ENCODE results near the gene NR1D1. TPM values are rescaled to one million over a fixed set of nuclear protein-coding genes. Genes with fewer than 3 reads are reported as not detected.

Gene NR1D1
- total RNA-seq, 2 experiments from 2014 or later = 1.7 to 8.7 TPM

- Histone ChIP-seq H3K4me1 (ENCODE audit: insufficient read depth, low read length, poor library complexity, severe bottlenecking) (peaks cover 52% of the 10 kb centered on the region), H4K20me1 (ENCODE audit: insufficient read depth, low read length) (no peaks in the 10 kb centered on the region), H3K9me3 (ENCODE audit: low read length) (no peaks in the 10 kb centered on the region), H3K4me3 (ENCODE audit: low read depth, low read length, poor library complexity, severe bottlenecking) (peak overlapping the region; percentile 78), H3K79me2 (ENCODE audit: insufficient read depth, low read depth, low read length) (peaks cover 16% of the 10 kb centered on the region; the same call in 1 of the 2 replicates), H3K9me2 (ENCODE audit: insufficient read depth, low read length) (no peaks in the 10 kb centered on the region), H3K36me3 (ENCODE audit: insufficient read depth, low read length) (peaks cover 34% of the 10 kb centered on the region), H2AFZ (ENCODE audit: low read length) (peak overlapping the region; percentile 34; the same call in 1 of the 2 replicates), H3K4me2 (ENCODE audit: low read length) (peak overlapping the region; percentile 98), H3K27ac (ENCODE audit: low read depth, low read length, poor library complexity, severe bottlenecking) (peak overlapping the region; percentile 75)
- no TSS peak for BruUV-seq (replicated peaks)
- DNase-seq (ENCODE audit: low spot score) = peak; percentile 96
- POLR2A ChIA-PET = interaction anchor here (0.6 to 4.8 kb wide), 3 partner anchors 14 to 92 kb away, joined by 4 to 52 read pairs (median 5); no protein-coding TSS in a partner anchor
- intact Hi-C loops (cut with micrococcal nuclease; ENCODE audit: unreplicated experiment) = no loop called here
- CTCF ChIA-PET (ENCODE audit: unreplicated experiment) = interaction anchor here (0.8 kb wide), 1 partner anchor 23 kb away, joined by 3 read pairs; no protein-coding TSS in a partner anchor
- TF ChIP-seq EZH2phosphoT487 (IDR thresholded peaks at IDR 0.05; ENCODE audit: borderline replicate concordance, low read depth, low read length) (no peak), CTCF (conservative IDR thresholded peaks at IDR 0.05; ENCODE audit: low read length) (no peak)
Observed at GRCh38 chr17:40098846-40099618, 1.4 kb downstream of the NR1D1 start.

- no TSS peak for BruUV-seq (replicated peaks)
- Histone ChIP-seq H3K36me3 (ENCODE audit: insufficient read depth, low read length) (peaks cover 43% of the 10 kb centered on the region), H3K4me2 (ENCODE audit: low read length) (peak overlapping the region; percentile 98), H3K4me1 (ENCODE audit: insufficient read depth, low read length, poor library complexity, severe bottlenecking) (peaks cover 52% of the 10 kb centered on the region), H3K79me2 (ENCODE audit: insufficient read depth, low read depth, low read length) (peaks cover 16% of the 10 kb centered on the region; the same call in 1 of the 2 replicates), H3K4me3 (ENCODE audit: low read depth, low read length, poor library complexity, severe bottlenecking) (peak overlapping the region; percentile 78), H4K20me1 (ENCODE audit: insufficient read depth, low read length) (no peaks in the 10 kb centered on the region), H2AFZ (ENCODE audit: low read length) (peak overlapping the region; percentile 34; the same call in 1 of the 2 replicates), H3K27ac (ENCODE audit: low read depth, low read length, poor library complexity, severe bottlenecking) (peak overlapping the region; percentile 75), H3K9me2 (ENCODE audit: insufficient read depth, low read length) (no peaks in the 10 kb centered on the region), H3K9me3 (ENCODE audit: low read length) (no peaks in the 10 kb centered on the region)
- TF ChIP-seq CTCF (conservative IDR thresholded peaks at IDR 0.05; ENCODE audit: low read length) (no peak), EZH2phosphoT487 (IDR thresholded peaks at IDR 0.05; ENCODE audit: borderline replicate concordance, low read depth, low read length) (no peak)
- DNase-seq (ENCODE audit: low spot score) = no peak
- ChIA-PET POLR2A (interaction anchor here (0.6 to 4.8 kb wide), 4 partner anchors 14 to 223 kb away, joined by 3 to 52 read pairs (median 4); no protein-coding TSS in a partner anchor), CTCF (ENCODE audit: unreplicated experiment) (interaction anchor here (0.8 kb wide), 1 partner anchor 22 kb away, joined by 3 read pairs; no protein-coding TSS in a partner anchor)
- intact Hi-C loops (cut with micrococcal nuclease; ENCODE audit: unreplicated experiment) = no loop called here
Observed at GRCh38 chr17:40097931-40098845, 2.2 kb downstream of the NR1D1 start.
